ENCODE measurements around the gene ASTE1. TPM values are rescaled to one million over a fixed set of nuclear protein-coding genes. Genes with fewer than 3 reads are reported as not detected.

The ASTE1 gene
- total RNA-seq, 1 donor from 2014 or later, result 4.5 TPM

DNA sequence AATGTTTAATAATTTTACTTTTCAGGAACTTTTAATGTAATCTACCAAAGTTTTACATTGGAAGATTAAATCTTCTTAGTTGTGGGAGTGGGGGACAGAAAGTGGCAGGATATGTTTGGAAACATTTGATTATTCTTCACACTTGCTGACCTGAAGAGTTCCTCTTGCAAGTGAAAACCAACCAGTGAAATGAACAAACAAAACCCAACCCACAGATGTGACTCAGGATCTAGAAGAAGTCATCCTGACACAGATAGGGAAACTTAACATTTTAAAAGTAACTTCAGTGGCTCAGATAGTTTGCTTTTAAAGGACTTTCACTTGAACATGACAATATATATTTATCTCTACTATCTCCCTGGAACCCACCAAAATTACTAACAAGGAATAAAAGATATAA is 55.4 kb downstream of the ASTE1 start:
- FAIRE-seq, result no peak

GRCh38 chr3:130969621-130970020 is 57.0 kb downstream of the ASTE1 start:
- no peaks in the 10 kb centered on the region for H3K27me3 ChIP-seq (ENCODE audit: control insufficient read depth, insufficient read depth, low read length)
- no peak for DNase-seq (ENCODE audit: low read depth)
- no peaks in the 10 kb centered on the region for H3K36me3 ChIP-seq (ENCODE audit: control insufficient read depth, insufficient read depth, low read length)
- FAIRE-seq, result no peak
- no peak for TF ChIP-seq CTCF (IDR thresholded peaks at IDR 0.05; ENCODE audit: insufficient read depth, low read length, severe bottlenecking)
- no peak overlapping the region for H3K4me3 ChIP-seq (ENCODE audit: low read depth, low read length)

More for the DNA sequence above, 55.4 kb downstream of the ASTE1 start:
- no peaks in the 10 kb centered on the region for H3K27me3 ChIP-seq (ENCODE audit: control insufficient read depth, insufficient read depth, low read length)
- no peak overlapping the region for H3K4me3 ChIP-seq (ENCODE audit: low read depth, low read length)
- no peaks in the 10 kb centered on the region for H3K36me3 ChIP-seq (ENCODE audit: control insufficient read depth, insufficient read depth, low read length)
- peak; percentile 69 for DNase-seq (ENCODE audit: low read depth)
- no peak for TF ChIP-seq CTCF (IDR thresholded peaks at IDR 0.05; ENCODE audit: insufficient read depth, low read length, severe bottlenecking)

GRCh38 chr3:130968221-130968620 is 58.4 kb downstream of the ASTE1 start:
- FAIRE-seq, result no peak
- TF ChIP-seq CTCF (IDR thresholded peaks at IDR 0.05; ENCODE audit: insufficient read depth, low read length, severe bottlenecking), result no peak
- H3K27me3 ChIP-seq (ENCODE audit: control insufficient read depth, insufficient read depth, low read length), result no peaks in the 10 kb centered on the region
- no peak overlapping the region for H3K4me3 ChIP-seq (ENCODE audit: low read depth, low read length)
- DNase-seq (ENCODE audit: low read depth), result no peak
- no peaks in the 10 kb centered on the region for H3K36me3 ChIP-seq (ENCODE audit: control insufficient read depth, insufficient read depth, low read length)

- Histone ChIP-seq H3K36me3 (ENCODE audit: control insufficient read depth, insufficient read depth, low read length) (no peaks in the 10 kb centered on the region), H3K27me3 (ENCODE audit: control insufficient read depth, insufficient read depth, low read length) (no peaks in the 10 kb centered on the region), H3K4me3 (ENCODE audit: low read depth, low read length) (no peak overlapping the region)
- TF ChIP-seq CTCF (IDR thresholded peaks at IDR 0.05; ENCODE audit: insufficient read depth, low read length, severe bottlenecking), result no peak
- no peak for FAIRE-seq
- no peak for DNase-seq (ENCODE audit: low read depth)
Observed at GRCh38 chr3:130967281-130967680, 59.3 kb downstream of the ASTE1 start.

GRCh38 chr3:130963878-130964277 is 62.7 kb downstream of the ASTE1 start:
- no peaks in the 10 kb centered on the region for H3K36me3 ChIP-seq (ENCODE audit: control insufficient read depth, insufficient read depth, low read length)
- no peak for TF ChIP-seq CTCF (IDR thresholded peaks at IDR 0.05; ENCODE audit: insufficient read depth, low read length, severe bottlenecking)
- FAIRE-seq (peak; percentile 43), DNase-seq (ENCODE audit: low read depth) (peak; percentile 97)
- no peaks in the 10 kb centered on the region for H3K27me3 ChIP-seq (ENCODE audit: control insufficient read depth, insufficient read depth, low read length)
- H3K4me3 ChIP-seq (ENCODE audit: low read depth, low read length), result no peak overlapping the region

Other genes starting within 250 kb of the ASTE1 start
- 96.9 and 149 TPM in 2 replicates for gene ATP2C1, start 132.7 kb downstream of the ASTE1 start, total RNA-seq
- gene NEK11, start 52 bp upstream of the ASTE1 start, total RNA-seq, result 2.1 and 8.4 TPM in 2 replicates